ENCODE results near the gene WNT16.
"Not testable (repeated sequence)": the region's sequence is repeated elsewhere in the genome, so short reads cannot be mapped to it uniquely, and the experiment has no call there.

Gene WNT16

GRCh38 chr7:121285066-121285667 is 43.6 kb upstream of the WNT16 start:
- H3K4me3 ChIP-seq (ENCODE audit: low read depth, low read length) = no peak overlapping the region
- DNase-seq (ENCODE audit: low read depth) = no peak
- no peak for TF ChIP-seq POLR2A (IDR thresholded peaks at IDR 0.05; ENCODE audit: extremely low read depth, insufficient read length)
- no peak for TF ChIP-seq MAX (IDR thresholded peaks at IDR 0.05; ENCODE audit: low read depth, low read length)
- no peak for TF ChIP-seq MYC (IDR thresholded peaks at IDR 0.05; ENCODE audit: low read depth, low read length)
- no peak for TF ChIP-seq CTCF (IDR thresholded peaks at IDR 0.05; ENCODE audit: low read depth, low read length)

GRCh38 chr7:121286186-121286585 is 42.6 kb upstream of the WNT16 start:
- no peak overlapping the region for H3K4me3 ChIP-seq (ENCODE audit: low read depth, low read length)
- TF ChIP-seq MAX (IDR thresholded peaks at IDR 0.05; ENCODE audit: low read depth, low read length) (no peak), MYC (IDR thresholded peaks at IDR 0.05; ENCODE audit: low read depth, low read length) (no peak), CTCF (IDR thresholded peaks at IDR 0.05; ENCODE audit: low read depth, low read length) (no peak), POLR2A (IDR thresholded peaks at IDR 0.05; ENCODE audit: extremely low read depth, insufficient read length) (no peak)

GRCh38 chr7:121286742-121287734 is 41.8 kb upstream of the WNT16 start:
- H3K4me3 ChIP-seq (ENCODE audit: low read depth, low read length) = no peak overlapping the region
- peak; percentile 11 for DNase-seq (ENCODE audit: low read depth)
- TF ChIP-seq MYC (IDR thresholded peaks at IDR 0.05; ENCODE audit: low read depth, low read length) (no peak), POLR2A (IDR thresholded peaks at IDR 0.05; ENCODE audit: extremely low read depth, insufficient read length) (no peak), CTCF (IDR thresholded peaks at IDR 0.05; ENCODE audit: low read depth, low read length) (no peak), MAX (IDR thresholded peaks at IDR 0.05; ENCODE audit: low read depth, low read length) (no peak)

More at GRCh38 chr7:121286186-121286585, 42.6 kb upstream of the WNT16 start:
- DNase-seq (ENCODE audit: low read depth) = no peak

- TF ChIP-seq CTCF (IDR thresholded peaks at IDR 0.05; ENCODE audit: low read depth, low read length) = no peak
- no peak for TF ChIP-seq POLR2A (IDR thresholded peaks at IDR 0.05; ENCODE audit: extremely low read depth, insufficient read length)
- no peak for TF ChIP-seq MYC (IDR thresholded peaks at IDR 0.05; ENCODE audit: low read depth, low read length)
- no peak for TF ChIP-seq MAX (IDR thresholded peaks at IDR 0.05; ENCODE audit: low read depth, low read length)
- H3K4me3 ChIP-seq (ENCODE audit: low read depth, low read length) = no peak overlapping the region
- no peak for DNase-seq (ENCODE audit: low read depth)
Observed at GRCh38 chr7:121288894-121289293, 39.9 kb upstream of the WNT16 start.

GRCh38 chr7:121289930-121290329 is 38.9 kb upstream of the WNT16 start:
- not testable (repeated sequence) for H3K4me3 ChIP-seq (ENCODE audit: low read depth, low read length); DNase-seq (ENCODE audit: low read depth)

- DNase-seq (ENCODE audit: low read depth) = no peak
- TF ChIP-seq POLR2A (IDR thresholded peaks at IDR 0.05; ENCODE audit: extremely low read depth, insufficient read length) = no peak
- TF ChIP-seq CTCF (IDR thresholded peaks at IDR 0.05; ENCODE audit: low read depth, low read length) = no peak
- no peak for TF ChIP-seq MYC (IDR thresholded peaks at IDR 0.05; ENCODE audit: low read depth, low read length)
- TF ChIP-seq MAX (IDR thresholded peaks at IDR 0.05; ENCODE audit: low read depth, low read length) = no peak
- no peak overlapping the region for H3K4me3 ChIP-seq (ENCODE audit: low read depth, low read length)
Observed at GRCh38 chr7:121294448-121294992, 34.3 kb upstream of the WNT16 start.

Measured in NB4 (cell line).